OCI-LY7 (cell line): ENCODE measurements around the gene CAPN14. TPM values are rescaled to one million over a fixed set of nuclear protein-coding genes. Genes with fewer than 3 reads are reported as not detected.

Experiments used
- BruUV-seq: library from RNA; stranded (reverse); fragments of 400-500 nt; replicated peaks from 2 replicates; lab custom pipeline; 2021; lab: Mats Ljungman, UMichigan
- CTCF ChIA-PET: fragments of 300-600 bp; sonication (Branson Sonifier 250); formaldehyde crosslinking; loops from one replicate; lab custom pipeline; 2022; ENCODE audit warnings: antibody characterized with exemption; ENCODE audit not compliant: unreplicated experiment; lab: Charles Lee
- POLR2A ChIA-PET: fragments of 300-600 bp; sonication (Branson Sonifier 250); formaldehyde crosslinking; loops from one replicate; lab custom pipeline; 2022; ENCODE audit warnings: antibody characterized with exemption; lab: Charles Lee
- DNase-seq: peaks from one replicate; pipeline ENCODE4 v3.0.0-alpha.2; 2015; ENCODE audit warnings: low spot score
- H2AFZ ChIP-seq: fragments of 200-600 bp; sonication (generic), shearing (Covaris generic); 2 replicates; pipeline ENCODE4 v1.6.1; 2014; ENCODE audit warnings: mild to moderate bottlenecking, antibody characterized with exemption, low read length, moderate library complexity
- H3K27ac ChIP-seq: fragments of 200-600 bp; sonication (generic); 2 replicates; pipeline ENCODE4 v1.5.1; 2014; ENCODE audit warnings: mixed run types, low read depth, mild to moderate bottlenecking, moderate library complexity, low read length, inconsistent platforms; ENCODE audit not compliant: poor library complexity, severe bottlenecking
- H3K36me3 ChIP-seq: fragments of 200-600 bp; sonication (generic); 2 replicates; pipeline ENCODE4 v1.6.1; 2014; ENCODE audit warnings: mild to moderate bottlenecking, antibody characterized with exemption, low read length, moderate library complexity, mixed read lengths; ENCODE audit not compliant: insufficient read depth
- H3K4me1 ChIP-seq: fragments of 200-600 bp; sonication (generic); 2 replicates; pipeline ENCODE4 v1.5.1; 2014; ENCODE audit warnings: mild to moderate bottlenecking, low read length; ENCODE audit not compliant: insufficient read depth, poor library complexity, severe bottlenecking
- H3K4me2 ChIP-seq: fragments of 200-600 bp; sonication (generic); 2 replicates; pipeline ENCODE4 v1.6.1; 2014; ENCODE audit warnings: mild to moderate bottlenecking, low read length
- H3K4me3 ChIP-seq: fragments of 200-600 bp; sonication (generic); 2 replicates; pipeline ENCODE4 v1.5.1; 2014; ENCODE audit warnings: mild to moderate bottlenecking, low read depth, low read length; ENCODE audit not compliant: poor library complexity, severe bottlenecking
- H3K79me2 ChIP-seq: fragments of 200-600 bp; sonication (generic); 2 replicates; pipeline ENCODE4 v1.6.1; 2016; ENCODE audit warnings: low read depth, mild to moderate bottlenecking, low read length, moderate library complexity, mixed read lengths; ENCODE audit not compliant: insufficient read depth
- H3K9me2 ChIP-seq: fragments of 200-600 bp; sonication (generic); 2 replicates; pipeline ENCODE4 v1.6.1; 2016; ENCODE audit warnings: mild to moderate bottlenecking, low read length, mixed read lengths; ENCODE audit not compliant: insufficient read depth
- H3K9me3 ChIP-seq: fragments of 200-600 bp; sonication (generic); 2 replicates; pipeline ENCODE4 v1.6.1; 2014; ENCODE audit warnings: mild to moderate bottlenecking, mixed run types, low read length, mixed read lengths
- H4K20me1 ChIP-seq: fragments of 200-600 bp; sonication (generic); 2 replicates; pipeline ENCODE4 v1.6.1; 2014; ENCODE audit warnings: mild to moderate bottlenecking, antibody characterized with exemption, low read length, moderate library complexity, mixed read lengths; ENCODE audit not compliant: insufficient read depth
- CTCF ChIP-seq: fragments of 200-600 bp; sonication (generic); conservative IDR thresholded peaks from 2 replicates; pipeline ENCODE4 v1.5.1; 2014; ENCODE audit warnings: mild to moderate bottlenecking, antibody characterized with exemption, low read length, moderate library complexity, mixed read lengths
- EZH2phosphoT487 ChIP-seq: fragments of 200-600 bp; sonication (generic); IDR thresholded peaks from 2 replicates; pipeline ENCODE4 v1.6.1; 2018; ENCODE audit warnings: low read depth, borderline replicate concordance, mild to moderate bottlenecking, mixed run types, antibody characterized with exemption, low read length, moderate library complexity, mixed read lengths
- intact Hi-C: fragments of 100-400 bp; cut with micrococcal nuclease; formaldehyde crosslinking; loops from one replicate; pipeline ENCODE4 v1.10.0; 2022; ENCODE audit not compliant: unreplicated experiment
- total RNA-seq, 2 experiments: library from RNA; depleted of rRNA in 1 of 2; stranded (reverse); fragments of >200 nt in 1 of 2; shearing (Covaris generic) in 1 of 2; gene quantifications; 2 replicates each; pipeline ENCODE4 v1.2.3, GENCODE V29; 2014 to 2022

Gene CAPN14
- total RNA-seq, 2 experiments from 2014 or later: 1.4 to 4.0 TPM

- CTCF ChIA-PET: interaction anchor here (1.0 to 1.5 kb wide), 2 partner anchors 18 to 22 kb away, joined by 3 to 9 read pairs; no protein-coding TSS in a partner anchor
- TF ChIP-seq EZH2phosphoT487 (no peak), CTCF (no peak)
- intact Hi-C loops: loop anchor here (1.0 to 2.0 kb wide), 2 partner anchors 23 to 100 kb away; no protein-coding TSS in a partner anchor
- H4K20me1 ChIP-seq: no peaks in the 10 kb centered on the region
- peak overlapping the region; percentile 68 for H3K4me3 ChIP-seq
- BruUV-seq: no TSS peak
- H3K27ac ChIP-seq: no peak overlapping the region
- H3K79me2 ChIP-seq: no peaks in the 10 kb centered on the region
- no peak for DNase-seq
- H3K9me2 ChIP-seq: no peaks in the 10 kb centered on the region
- no peaks in the 10 kb centered on the region for H3K9me3 ChIP-seq
- H3K4me1 ChIP-seq: peaks cover 55% of the 10 kb centered on the region
- peak overlapping the region; percentile 86 for H3K4me2 ChIP-seq
- no peaks in the 10 kb centered on the region for H3K36me3 ChIP-seq
- peak overlapping the region; percentile 88; the same call in 1 of the 2 replicates for H2AFZ ChIP-seq
- POLR2A ChIA-PET: interaction anchor here (0.5 to 1.8 kb wide), 2 partner anchors 9 to 13 kb away, joined by 3 to 6 read pairs; no protein-coding TSS in a partner anchor
Observed at GRCh38 chr2:31233231-31233630, 15.9 kb upstream of the CAPN14 start.

- Histone ChIP-seq H3K4me1 (peaks cover 62% of the 10 kb centered on the region), H3K27ac (no peak overlapping the region), H2AFZ (no peak overlapping the region), H3K79me2 (no peaks in the 10 kb centered on the region), H3K9me3 (no peaks in the 10 kb centered on the region), H4K20me1 (no peaks in the 10 kb centered on the region), H3K9me2 (no peaks in the 10 kb centered on the region), H3K4me3 (no peak overlapping the region), H3K36me3 (no peaks in the 10 kb centered on the region), H3K4me2 (no peak overlapping the region)
- no peak for TF ChIP-seq CTCF
- no peak for TF ChIP-seq EZH2phosphoT487
- no peak for DNase-seq
- intact Hi-C loops: loop anchor here (2.0 kb wide), 1 partner anchor 100 kb away; no protein-coding TSS in a partner anchor
- ChIA-PET POLR2A (interaction anchor here (0.5 to 1.8 kb wide), 2 partner anchors 9 to 12 kb away, joined by 3 to 6 read pairs; no protein-coding TSS in a partner anchor), CTCF (no interaction called here)
- no TSS peak for BruUV-seq
Observed at GRCh38 chr2:31232586-31232985, 15.3 kb upstream of the CAPN14 start.

GRCh38 chr2:31231571-31232302, 14.4 kb upstream of the CAPN14 start:
- H3K4me1 ChIP-seq: peaks cover 67% of the 10 kb centered on the region
- no peak overlapping the region for H3K4me2 ChIP-seq
- ChIA-PET CTCF (no interaction called here), POLR2A (no interaction called here)
- no peak for TF ChIP-seq CTCF
- no peak for TF ChIP-seq EZH2phosphoT487
- no TSS peak for BruUV-seq
- H3K36me3 ChIP-seq: no peaks in the 10 kb centered on the region
- no peak overlapping the region for H3K4me3 ChIP-seq
- no peak overlapping the region for H2AFZ ChIP-seq
- H3K79me2 ChIP-seq: no peaks in the 10 kb centered on the region
- no peak overlapping the region for H3K27ac ChIP-seq
- intact Hi-C loops: loop anchor here (2.0 kb wide), 1 partner anchor 101 kb away; no protein-coding TSS in a partner anchor
- no peaks in the 10 kb centered on the region for H3K9me2 ChIP-seq
- DNase-seq: no peak
- H4K20me1 ChIP-seq: no peaks in the 10 kb centered on the region
- no peaks in the 10 kb centered on the region for H3K9me3 ChIP-seq
